Kidney epithelial cell (primary cell): ENCODE measurements around the gene BCL2L15. TPM values are rescaled to one million over a fixed set of nuclear protein-coding genes. Genes with fewer than 3 reads are reported as not detected.
A peak's percentile ranks its signal among the peaks of the same experiment; 100 is the strongest.

Experiments used
- DNase-seq: peaks from one replicate; pipeline ENCODE4 v3.0.0-alpha.2; 2010; ENCODE audit warnings: low read depth
- H3K27me3 ChIP-seq: 2 replicates; pipeline ENCODE4 v1.6.0; 2011; ENCODE audit warnings: low read length; ENCODE audit not compliant: control insufficient read depth, insufficient read depth
- H3K36me3 ChIP-seq: 2 replicates; pipeline ENCODE4 v1.5.1; 2011; ENCODE audit warnings: low read length; ENCODE audit not compliant: control insufficient read depth, insufficient read depth
- H3K4me3 ChIP-seq: 2 replicates; pipeline ENCODE4 v1.5.1; 2011; ENCODE audit warnings: low read depth, mild to moderate bottlenecking, control low read depth, low read length
- total RNA-seq: library from RNA; depleted of rRNA; stranded (reverse); fragments of >200 nt; gene quantifications from 2 replicates; pipeline ENCODE4 v1.2.3, GENCODE V29; 2015
- TF ChIP-seq, protein P1 (sequence below): IDR thresholded peaks from 2 replicates; pipeline ENCODE4 v1.5.1; 2011; ENCODE audit warnings: mild to moderate bottlenecking, moderate library complexity, low read length, control low read depth, inconsistent platforms; ENCODE audit not compliant: insufficient read depth, poor library complexity, severe bottlenecking

BCL2L15 gene
- total RNA-seq, 1 donor from 2014 or later, result 0.04 TPM

DNA sequence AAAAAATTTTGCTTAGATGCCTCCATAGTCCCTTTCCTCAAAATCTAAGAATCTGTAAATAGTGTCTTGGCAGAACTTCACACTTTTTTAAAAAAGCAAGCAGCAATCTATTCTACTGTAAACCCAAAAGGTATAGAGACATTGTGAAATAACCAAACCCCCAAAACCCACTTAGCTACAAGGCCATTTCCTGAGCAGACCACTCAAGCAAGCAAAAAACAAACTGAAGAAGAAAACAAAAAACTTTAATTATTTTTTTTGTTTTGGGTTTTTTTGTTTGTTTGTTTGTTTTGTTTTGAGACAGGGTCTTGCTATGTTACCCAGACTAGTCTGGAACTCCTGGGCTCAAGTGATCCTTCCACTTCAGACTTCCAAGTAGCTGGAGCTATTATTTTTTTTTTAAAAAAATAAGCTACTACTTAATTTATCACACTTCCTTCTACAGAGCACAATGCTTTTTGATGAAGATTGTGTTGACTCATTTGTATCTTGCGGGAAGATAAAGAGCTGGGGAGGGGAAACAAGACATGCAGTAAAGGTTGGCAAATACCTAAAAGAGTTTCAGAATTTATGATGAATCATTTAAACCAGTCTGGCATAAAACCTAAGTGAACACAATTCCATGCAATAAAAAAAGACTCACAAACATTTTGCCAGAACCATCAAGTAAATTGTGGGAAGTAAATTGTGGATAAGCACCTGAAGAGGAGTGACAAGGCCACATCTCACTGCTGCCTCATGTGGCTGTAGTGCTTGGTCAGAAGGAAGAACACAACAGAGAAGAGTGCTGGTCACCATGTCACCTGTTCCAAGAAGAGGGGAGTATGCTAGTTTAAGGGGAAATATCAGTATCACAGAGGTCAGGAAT, 13.1 kb downstream of the BCL2L15 start:
- no peaks in the 10 kb centered on the region for H3K27me3 ChIP-seq
- TF ChIP-seq, protein P1, sequence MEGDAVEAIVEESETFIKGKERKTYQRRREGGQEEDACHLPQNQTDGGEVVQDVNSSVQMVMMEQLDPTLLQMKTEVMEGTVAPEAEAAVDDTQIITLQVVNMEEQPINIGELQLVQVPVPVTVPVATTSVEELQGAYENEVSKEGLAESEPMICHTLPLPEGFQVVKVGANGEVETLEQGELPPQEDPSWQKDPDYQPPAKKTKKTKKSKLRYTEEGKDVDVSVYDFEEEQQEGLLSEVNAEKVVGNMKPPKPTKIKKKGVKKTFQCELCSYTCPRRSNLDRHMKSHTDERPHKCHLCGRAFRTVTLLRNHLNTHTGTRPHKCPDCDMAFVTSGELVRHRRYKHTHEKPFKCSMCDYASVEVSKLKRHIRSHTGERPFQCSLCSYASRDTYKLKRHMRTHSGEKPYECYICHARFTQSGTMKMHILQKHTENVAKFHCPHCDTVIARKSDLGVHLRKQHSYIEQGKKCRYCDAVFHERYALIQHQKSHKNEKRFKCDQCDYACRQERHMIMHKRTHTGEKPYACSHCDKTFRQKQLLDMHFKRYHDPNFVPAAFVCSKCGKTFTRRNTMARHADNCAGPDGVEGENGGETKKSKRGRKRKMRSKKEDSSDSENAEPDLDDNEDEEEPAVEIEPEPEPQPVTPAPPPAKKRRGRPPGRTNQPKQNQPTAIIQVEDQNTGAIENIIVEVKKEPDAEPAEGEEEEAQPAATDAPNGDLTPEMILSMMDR, result peak; percentile 36
- no peak for DNase-seq
- no peaks in the 10 kb centered on the region for H3K36me3 ChIP-seq
- H3K4me3 ChIP-seq, result no peak overlapping the region

DNA sequence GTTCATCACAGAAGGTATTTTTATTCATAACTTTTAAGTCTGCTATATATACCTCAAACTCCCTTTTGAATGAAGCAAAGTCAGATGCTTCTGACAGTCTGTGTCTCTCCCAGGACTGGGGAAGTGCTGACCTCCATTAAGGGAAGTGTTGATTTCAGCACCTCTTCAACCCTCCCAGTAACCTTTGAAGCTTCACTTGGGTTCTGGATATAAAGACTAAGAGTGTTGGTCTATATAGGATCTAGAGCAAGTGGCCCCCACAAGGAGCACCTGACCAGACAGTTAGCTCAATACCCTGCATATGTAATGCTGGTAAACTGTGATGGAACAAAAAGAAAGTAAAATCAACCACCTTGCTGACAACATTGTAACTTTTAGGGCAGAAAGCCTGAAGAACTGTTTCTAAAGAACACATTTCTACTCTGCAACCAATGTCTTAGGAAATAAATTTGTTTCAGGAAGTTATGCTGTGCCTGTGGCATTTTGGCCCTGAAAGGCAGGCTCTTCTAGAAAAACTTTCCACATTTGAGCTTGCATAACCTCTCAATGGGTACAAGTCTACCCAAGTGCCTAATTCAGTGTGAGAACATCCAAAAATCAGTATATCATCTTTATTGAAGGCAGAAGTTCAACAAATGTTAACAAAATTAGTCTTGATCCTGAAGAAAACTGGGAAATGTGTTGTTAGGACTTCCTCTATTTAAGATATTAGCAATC, 15.0 kb downstream of the BCL2L15 start:
- TF ChIP-seq, protein P1, result no peak
- DNase-seq, result no peak
- Histone ChIP-seq H3K36me3 (no peaks in the 10 kb centered on the region), H3K4me3 (no peak overlapping the region), H3K27me3 (no peaks in the 10 kb centered on the region)

DNA sequence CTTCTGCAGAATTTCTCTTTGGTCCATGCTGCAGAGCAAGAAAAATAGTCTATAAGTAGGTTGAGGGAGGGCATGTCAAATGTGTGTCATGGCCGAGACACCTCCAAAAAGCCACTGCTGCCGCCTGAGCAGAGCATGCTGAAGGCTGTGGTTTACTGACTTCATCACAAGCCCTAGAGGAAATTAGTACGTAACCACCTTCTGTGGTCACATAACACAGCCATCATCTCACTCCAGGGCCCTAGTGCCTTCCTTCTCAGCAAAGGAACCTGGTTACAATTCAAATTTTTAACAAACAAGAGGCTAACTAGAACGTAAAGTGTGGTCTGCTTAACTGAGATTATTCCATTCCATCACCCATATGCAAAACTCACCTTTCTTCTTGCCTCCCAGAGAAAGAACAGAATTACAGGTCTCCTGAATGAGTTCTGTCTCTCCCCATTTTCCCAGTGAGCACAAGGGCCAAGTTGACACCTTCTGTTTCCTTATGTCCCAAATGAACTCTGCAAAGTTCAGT, 15.7 kb downstream of the BCL2L15 start, which contains the start of gene PTPN22:
PTPN22 (minus strand) TSS at position 116 of the 517 bp plus-strand sequence.
- Histone ChIP-seq H3K36me3 (no peaks in the 10 kb centered on the region), H3K27me3 (no peaks in the 10 kb centered on the region), H3K4me3 (no peak within 1 kb of the TSS)
- DNase-seq, result no peak
- TF ChIP-seq, protein P1, result no peak

DNA sequence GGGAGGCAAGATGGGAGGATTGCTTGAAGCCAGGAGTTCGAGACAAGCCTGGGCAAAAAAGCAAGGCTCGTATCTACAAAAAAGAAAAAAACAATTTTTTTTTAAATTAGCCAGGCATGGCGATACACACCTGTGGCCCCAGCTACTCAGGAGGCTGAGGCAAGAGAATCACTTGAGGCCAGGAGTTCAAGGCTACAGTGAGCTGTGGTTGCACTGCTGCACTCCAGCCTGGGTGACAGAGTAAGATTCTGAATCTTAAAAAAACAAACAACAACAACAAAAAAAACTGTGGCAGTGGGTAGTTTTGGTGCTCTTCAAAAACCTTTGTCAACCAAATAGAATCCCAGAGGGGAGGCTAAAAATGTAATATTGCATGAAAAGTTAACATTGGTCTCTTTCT, 16.6 kb downstream of the BCL2L15 start:
- Histone ChIP-seq H3K36me3 (no peaks in the 10 kb centered on the region), H3K4me3 (no peak overlapping the region), H3K27me3 (no peaks in the 10 kb centered on the region)
- DNase-seq, result no peak
- TF ChIP-seq, protein P1, result no peak

DNA sequence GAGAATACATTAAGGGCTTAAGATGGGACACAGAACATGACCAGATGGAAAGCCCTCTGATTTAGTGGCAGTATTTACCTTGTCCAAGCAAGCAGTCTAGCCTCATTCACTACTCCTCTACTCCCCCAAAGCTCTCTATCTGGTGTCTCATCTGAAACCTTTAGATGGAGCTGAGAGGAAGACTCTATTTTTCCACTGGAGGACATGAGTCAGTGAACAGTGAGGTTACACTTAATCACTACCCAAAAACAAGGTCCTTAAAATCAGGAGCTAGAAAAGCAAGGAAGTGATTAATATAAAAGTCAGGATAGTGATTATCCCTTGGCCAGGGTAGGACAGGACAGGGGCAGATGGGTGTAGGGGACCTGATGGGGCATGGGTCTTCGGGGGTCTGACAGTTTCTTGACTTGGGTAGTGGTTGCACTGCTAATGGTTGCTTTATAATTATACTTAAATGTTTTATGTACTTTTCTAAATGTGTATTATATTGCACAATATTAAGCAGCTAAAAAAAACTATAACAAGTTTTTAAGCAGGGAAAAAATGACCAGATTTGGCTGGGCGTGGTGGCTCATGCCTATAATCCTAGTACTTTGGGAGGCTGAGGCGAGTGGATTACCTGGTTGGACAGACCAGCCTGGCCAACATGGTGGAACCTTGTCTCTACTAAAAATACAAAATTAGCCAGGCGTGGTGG, 18.8 kb downstream of the BCL2L15 start:
- H3K36me3 ChIP-seq, result no peaks in the 10 kb centered on the region
- TF ChIP-seq, protein P1, result no peak
- DNase-seq, result no peak

More for the DNA sequence above, 18.8 kb downstream of the BCL2L15 start:
- H3K4me3 ChIP-seq, result no peak overlapping the region
- no peaks in the 10 kb centered on the region for H3K27me3 ChIP-seq
